ENCODE measurements around the gene NSMCE4A.
"Not testable (repeated sequence)": the region's sequence is repeated elsewhere in the genome, so short reads cannot be mapped to it uniquely, and the experiment has no call there.

The NSMCE4A gene

GRCh38 chr10:121930268-121931085 is 44.5 kb downstream of the NSMCE4A start:
- DNase-seq = not testable (repeated sequence)

DNA sequence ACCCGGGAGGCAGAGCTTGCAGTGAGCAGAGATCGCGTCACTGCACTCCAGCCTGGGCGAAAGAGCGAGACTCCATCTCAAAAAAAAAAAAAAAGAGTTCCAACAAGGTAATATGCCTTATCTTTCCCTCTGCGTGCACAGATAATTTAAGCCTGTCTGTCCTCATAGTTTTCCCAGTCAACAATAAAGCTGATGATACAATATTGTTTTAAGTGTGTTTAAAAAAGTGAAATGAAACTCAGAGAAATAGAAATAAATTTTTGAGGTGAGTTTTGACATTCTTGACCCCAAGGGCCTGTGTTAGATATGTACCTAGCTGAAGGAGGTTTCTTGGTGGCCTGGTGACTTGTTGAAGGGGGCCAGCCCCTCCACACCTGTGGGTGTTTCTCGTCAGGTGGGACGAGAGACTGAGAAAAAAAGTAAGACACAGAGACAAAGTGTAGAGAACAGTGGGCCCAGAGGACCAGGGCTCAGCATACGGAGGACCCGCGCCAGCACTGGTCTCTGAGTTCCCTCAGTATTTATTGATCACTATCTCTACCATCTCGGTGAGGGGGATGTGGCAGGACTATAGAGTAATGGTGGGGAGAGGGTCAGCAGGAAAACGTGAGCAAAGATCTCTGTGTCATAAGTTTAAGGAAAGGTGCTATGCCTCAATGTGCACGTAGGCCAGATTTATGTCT is 45.3 kb downstream of the NSMCE4A start:
- DNase-seq = not testable (repeated sequence)

DNA sequence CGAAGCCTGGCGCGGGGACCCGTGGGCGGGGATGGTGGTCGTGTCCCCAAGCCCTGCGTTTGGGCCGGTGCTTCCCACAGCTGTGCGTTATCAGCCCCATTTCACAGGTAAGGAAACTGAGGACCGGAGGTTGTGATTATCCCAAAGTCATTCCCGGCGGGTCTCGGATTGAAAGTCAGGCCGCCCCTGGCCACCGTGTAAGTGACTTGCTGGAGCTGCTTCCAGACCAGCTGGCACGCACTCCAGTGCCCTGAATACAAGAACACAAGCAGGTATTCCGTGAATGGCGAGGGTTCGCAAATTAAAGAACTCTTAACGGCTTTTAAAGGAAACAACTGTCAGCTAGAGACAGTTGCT is 46.5 kb downstream of the NSMCE4A start:
- peak; percentile 19 for DNase-seq

DNA sequence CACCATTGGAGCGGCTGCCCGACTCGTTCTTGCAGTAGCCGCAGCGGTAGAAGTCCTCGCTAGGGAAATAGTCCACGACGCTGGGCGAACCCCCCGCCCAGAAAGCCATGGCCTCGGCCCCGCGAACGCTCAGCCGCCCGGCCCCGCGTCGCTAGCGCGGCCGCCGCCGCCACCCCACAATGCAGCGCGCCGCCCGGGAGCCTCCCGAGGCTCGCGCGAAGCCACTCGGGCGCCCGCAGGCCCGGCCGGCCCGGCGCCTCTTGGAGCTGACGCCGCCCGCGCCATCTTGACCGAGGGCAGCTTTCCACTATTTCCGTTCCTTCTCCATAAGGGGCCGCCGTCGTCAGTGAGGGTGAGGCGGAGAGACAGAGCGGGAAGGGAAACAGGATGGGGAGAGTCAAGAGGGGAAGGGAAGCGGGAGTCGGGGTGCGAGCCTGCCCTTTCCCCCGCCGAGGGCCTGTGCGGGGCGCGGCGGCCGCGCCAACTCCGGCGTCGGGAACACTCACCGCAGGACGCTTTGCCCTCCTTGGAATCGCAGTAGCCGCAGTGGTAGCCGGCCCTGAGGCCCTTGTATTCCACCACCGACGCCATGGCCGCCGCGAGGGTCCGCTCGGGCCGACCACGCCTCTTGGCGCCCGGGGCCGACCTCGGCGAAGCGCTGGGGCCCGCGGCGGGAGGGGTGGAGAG is 47.0 kb downstream of the NSMCE4A start, which contains the start of gene ATE1:
ATE1 (minus strand) TSS at position 191 of the 687 bp plus-strand sequence; CDS start at position 109, 82 bp downstream.
- DNase-seq = peak; percentile 95

- DNase-seq = peak; percentile 34
Observed at GRCh38 chr10:121927318-121927840, 47.6 kb downstream of the NSMCE4A start.

DNA sequence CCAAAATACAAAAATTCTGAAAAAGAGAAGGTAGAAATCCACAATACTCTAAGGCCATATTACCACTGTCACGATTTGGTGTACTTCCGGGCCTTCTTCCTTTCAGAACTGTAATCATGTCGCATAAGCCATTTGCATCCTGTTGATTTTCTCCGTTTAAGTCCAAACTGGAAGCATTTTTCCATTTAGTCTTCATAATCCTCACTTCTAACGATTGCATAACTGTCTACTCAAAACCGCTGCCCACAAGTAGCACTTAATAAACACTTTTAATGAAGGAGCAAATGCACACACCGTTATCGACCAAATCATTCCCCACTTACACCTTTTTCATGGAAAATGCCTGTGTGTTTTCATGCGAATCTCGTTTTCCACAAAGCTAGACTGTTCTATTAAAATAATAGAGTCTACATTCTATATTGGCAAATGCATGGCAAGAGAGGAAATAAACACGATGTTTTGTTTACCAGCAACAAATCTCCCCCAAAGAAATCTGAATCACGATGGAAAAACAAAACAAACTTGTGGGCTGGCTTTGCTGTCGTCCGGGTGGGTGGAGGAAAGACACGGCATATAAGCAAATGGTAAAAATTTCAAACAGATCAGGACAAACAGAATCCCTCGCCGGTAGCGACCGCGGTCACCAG is 48.2 kb downstream of the NSMCE4A start:
- peak; percentile 10 for DNase-seq

GRCh38 chr10:121926157-121926556 is 48.9 kb downstream of the NSMCE4A start:
- no peak for DNase-seq

DNA sequence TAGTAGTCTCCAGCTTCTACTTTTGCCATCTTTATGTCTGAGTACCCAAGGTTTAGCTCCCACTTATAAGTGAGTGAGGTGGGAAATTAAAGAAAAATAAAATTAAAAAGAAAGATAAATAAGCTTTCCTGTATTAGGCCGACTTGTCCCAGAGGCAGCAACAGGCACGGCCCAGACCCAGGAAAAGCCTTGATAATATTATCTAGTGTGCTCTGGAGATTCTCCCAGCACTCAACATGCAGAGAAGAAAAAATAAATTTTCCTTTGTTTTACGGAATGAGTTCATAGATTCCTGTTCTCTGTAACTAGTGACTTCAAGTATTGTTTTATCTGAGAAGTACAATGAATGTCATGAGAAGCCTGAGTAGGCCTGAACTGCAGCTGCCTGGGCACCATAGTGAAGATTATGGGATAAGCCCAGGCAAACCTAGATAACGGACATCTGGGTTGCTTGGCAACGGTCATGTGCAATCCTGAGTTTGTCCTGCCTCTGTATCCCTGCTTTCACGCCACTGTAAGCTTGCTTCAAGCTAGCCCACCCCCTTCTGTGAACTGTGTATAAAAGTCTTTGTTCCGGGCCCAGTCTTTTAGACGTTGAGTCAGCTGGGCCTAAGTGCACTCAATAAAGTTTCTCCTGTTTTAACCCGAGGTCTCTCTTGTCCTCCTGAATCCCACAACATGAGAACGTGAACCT is 53.6 kb downstream of the NSMCE4A start:
- DNase-seq = no peak

- no peak for DNase-seq
Observed at GRCh38 chr10:121919666-121920065, 55.4 kb downstream of the NSMCE4A start.

- DNase-seq = not testable (repeated sequence)
Observed at GRCh38 chr10:121918800-121919199, 56.2 kb downstream of the NSMCE4A start.

DNA sequence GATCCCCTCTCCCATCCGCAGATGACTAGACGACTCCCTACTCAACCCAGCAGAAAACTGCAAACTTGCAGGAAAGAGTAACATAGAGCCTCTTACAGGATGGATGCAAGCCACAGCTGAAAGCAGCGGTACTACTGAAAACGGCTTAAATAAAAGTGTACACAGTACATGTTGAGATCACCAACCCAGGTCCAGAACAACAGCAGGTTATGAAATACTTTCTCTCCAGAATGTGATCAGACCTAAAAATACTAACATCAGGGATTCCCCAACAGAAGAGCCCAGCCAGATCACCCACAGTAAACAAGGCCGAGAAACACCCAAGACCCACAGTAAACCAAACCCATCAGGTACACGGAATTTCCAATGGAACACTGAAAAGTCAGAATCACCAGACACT is 60.4 kb downstream of the NSMCE4A start:
- no peak for DNase-seq

- no peak for DNase-seq
Observed at GRCh38 chr10:121911421-121911697, 63.7 kb downstream of the NSMCE4A start.

- DNase-seq = peak; percentile 7
Observed at GRCh38 chr10:121910673-121911420, 64.2 kb downstream of the NSMCE4A start.
